GM12878 (cell line): ENCODE data around the gene OVOL3. TPM values are rescaled to one million over a fixed set of nuclear protein-coding genes. Genes with fewer than 3 reads are reported as not detected.

ENCODE experiments used
- ATAC-seq: fragments of 200-7000 bp; cut with Tn5 transposase; 3 replicates; pipeline ENCODE4 v1.9.1; 2020; ENCODE audit warnings: mild to moderate bottlenecking, moderate library complexity
- BruUV-seq: library from RNA; stranded (reverse); fragments of 400-500 nt; replicated peaks from 2 replicates; lab custom pipeline; 2021; lab: Mats Ljungman, UMichigan
- CTCF ChIA-PET: fragments of 300-600 bp; sonication (Branson Sonifier 250); formaldehyde crosslinking; extraction: SDS; loops from one replicate; lab custom pipeline; 2021; ENCODE audit warnings: inconsistent platforms; lab: Yijun Ruan, JAX
- POLR2A ChIA-PET: fragments of 350-600 bp; formaldehyde crosslinking; extraction: SDS; loops from one replicate; lab custom pipeline; 2021; ENCODE audit warnings: inconsistent platforms; lab: Charles Lee
- RAD21 ChIA-PET: fragments of 300-600 bp; sonication (Branson Sonifier 250); formaldehyde crosslinking; loops from one replicate; lab custom pipeline; 2023; ENCODE audit warnings: antibody characterized with exemption; ENCODE audit not compliant: unreplicated experiment; lab: Charles Lee
- SMC1A ChIA-PET: fragments of 300-600 bp; sonication (Branson Sonifier 250); formaldehyde crosslinking; loops from one replicate; lab custom pipeline; 2023; ENCODE audit not compliant: unreplicated experiment, uncharacterized antibody; lab: Charles Lee
- DNase-seq: peaks from one replicate; pipeline ENCODE4 v3.0.0-alpha.2; 2011; ENCODE audit warnings: low read depth, low spot score
- FAIRE-seq: peaks from 3 replicates; lab custom pipeline; 2011; peaks lifted over from hg19 to GRCh38; lab: Jason Lieb, UNC
- H2AFZ ChIP-seq: 2 replicates; pipeline ENCODE4 v1.6.0; 2011; ENCODE audit warnings: low read depth, low read length, control low read depth; ENCODE audit not compliant: control insufficient read depth
- H3K27ac ChIP-seq: 2 replicates; pipeline ENCODE4 v1.5.1; 2011; ENCODE audit warnings: control low read depth; ENCODE audit not compliant: control insufficient read depth, insufficient read depth
- H3K27me3 ChIP-seq, 2 experiments: replicated peaks in 1 of 2; 2 replicates each; pipeline versions ENCODE4 v1.6.0 to v1.6.1; 2011; ENCODE audit warnings: low read length in 1 of 2; ENCODE audit not compliant: control insufficient read depth in 2 of 2, insufficient read depth in 2 of 2
- H3K36me3 ChIP-seq, 2 experiments: 2 replicates each; pipeline ENCODE4 v1.5.1; 2011; ENCODE audit warnings: low read length in 1 of 2; ENCODE audit not compliant: control insufficient read depth in 2 of 2, insufficient read depth in 2 of 2
- H3K4me1 ChIP-seq: 2 replicates; pipeline ENCODE4 v1.6.1; 2011; ENCODE audit warnings: mild to moderate bottlenecking, low read length, moderate library complexity, mixed read lengths; ENCODE audit not compliant: control insufficient read depth, insufficient read depth
- H3K4me2 ChIP-seq: 2 replicates; pipeline ENCODE4 v1.6.0; 2011; ENCODE audit warnings: control low read depth; ENCODE audit not compliant: control insufficient read depth, insufficient read depth
- H3K4me3 ChIP-seq: fragments of 200-600 bp; sonication (generic); 2 replicates; pipeline ENCODE4 v1.5.1; 2016
- H3K79me2 ChIP-seq: 2 replicates; pipeline ENCODE4 v1.6.0; 2011; ENCODE audit warnings: low read length; ENCODE audit not compliant: control insufficient read depth, insufficient read depth
- H3K9ac ChIP-seq: 2 replicates; pipeline ENCODE4 v1.8.0; 2011; ENCODE audit warnings: low read length, control low read depth, mixed read lengths; ENCODE audit not compliant: control insufficient read depth, insufficient read depth
- H3K9me3 ChIP-seq: replicated peaks from 3 replicates; pipeline ENCODE4 v1.5.1; 2011; ENCODE audit warnings: mild to moderate bottlenecking, low read length; ENCODE audit not compliant: control insufficient read depth, insufficient read depth
- H4K20me1 ChIP-seq: 2 replicates; pipeline ENCODE4 v1.6.0; 2011; ENCODE audit not compliant: control insufficient read depth, insufficient read depth
- POLR2A ChIP-seq: IDR thresholded peaks from 2 replicates; pipeline ENCODE4 v1.6.1; 2011; ENCODE audit warnings: low read depth, mild to moderate bottlenecking, low read length
- TCF12 ChIP-seq: IDR thresholded peaks from 2 replicates; pipeline ENCODE4 v1.6.1; 2011; ENCODE audit warnings: low read depth, mild to moderate bottlenecking, low read length
- ZNF592 ChIP-seq: fragments of 450-650 bp; IDR thresholded peaks from 2 replicates; pipeline ENCODE4 v1.6.1; 2017; ENCODE audit warnings: mild to moderate bottlenecking, moderate library complexity
- WGBS: methylation state at CpG from one replicate; pipeline ENCODE4 v1.1.6; 2016; ENCODE audit warnings: low lambda C conversion rate; ENCODE audit not compliant: insufficient replicate concordance, insufficient coverage; ENCODE audit errors: missing lambda C conversion rate; 5-methylcytosine and 5-hydroxymethylcytosine counted together
- in situ Hi-C: fragments of 300-500 bp; cut with MboI; formaldehyde crosslinking; loops from 9 replicates; pipeline ENCODE4 v1.14.3; 2018; ENCODE audit warnings: mixed read lengths
- intact Hi-C: fragments of 100-400 bp; cut with micrococcal nuclease; formaldehyde crosslinking; loops from one replicate; pipeline ENCODE4 v1.14.2; 2022; ENCODE audit not compliant: unreplicated experiment
- polyA plus RNA-seq, 11 experiments: library from polyadenylated mRNA; depleted of rRNA in 4 of 11; unstranded in 6 of 11; stranded (reverse) in 5 of 11; fragments of >200 nt; fragmentation: Nextera tagmentation in 4 of 11; fragmentation: Illumina TruSeq in 1 of 11; extraction: Ambion mirVana in 4 of 11; extraction: Trizol in 1 of 11; gene quantifications; 1 replicate in 1 of 11; 2 replicates in 10 of 11; pipeline versions ENCODE4 v1.2.1 to v1.2.3, GENCODE V29; 2011 to 2016; ENCODE audit warnings: inconsistent platforms in 2 of 11, missing spikeins in 2 of 11, low read depth in 1 of 11
- total RNA-seq, 4 experiments: library from RNA; depleted of rRNA in 3 of 4; stranded (reverse); fragments of >200 nt in 3 of 4; fragmentation: Illumina TruSeq in 1 of 4; extraction: Trizol in 1 of 4; gene quantifications; 2 replicates each; pipeline versions ENCODE4 v1.2.1 to v1.2.3, GENCODE V29; 2013 to 2021

Gene OVOL3
- total and polyA plus RNA-seq, 10 of the 15 experiments (the other 5 are each of a cell fraction or from before 2014, with no cell fraction given): 0.43 TPM; not detected in 9

GRCh38 chr19:36140304-36141038, 29.5 kb downstream of the OVOL3 start:
- ChIA-PET CTCF (interaction anchor here (1.1 to 6.3 kb wide), 2 partner anchors 12 to 78 kb away, joined by 3 to 37 read pairs; no protein-coding TSS in a partner anchor), SMC1A (no interaction called here), POLR2A (interaction anchor here (0.5 to 2.0 kb wide), 8 partner anchors 12 to 1143 kb away, joined by 3 to 12 read pairs (median 4); partner anchors contain the start of genes POLR2I and TBCB), RAD21 (interaction anchor here (2.0 kb wide), 1 partner anchor 12 kb away, joined by 9 read pairs; no protein-coding TSS in a partner anchor)
- ATAC-seq: peak; percentile 51
- H3K4me2 ChIP-seq: peak overlapping the region; percentile 82
- H3K9ac ChIP-seq: peak overlapping the region; percentile 97
- H3K79me2 ChIP-seq: peaks cover 16% of the 10 kb centered on the region
- H3K27me3 ChIP-seq: no peaks in the 10 kb centered on the region
- intact Hi-C loops (no loop called here), in situ Hi-C loops (no loop called here)
- DNase-seq: no peak
- H3K4me3 ChIP-seq: peak overlapping the region; percentile 96
- peak; percentile 80 for TF ChIP-seq POLR2A
- 0 out of 2 replicates have a peak, but pooled peaks have one; percentile 17 for TF ChIP-seq TCF12
- TF ChIP-seq ZNF592: no peak
- H2AFZ ChIP-seq: peak overlapping the region; percentile 68
- FAIRE-seq: no peak
- H3K36me3 ChIP-seq: peaks cover 4 to 7% of the 10 kb centered on the region in 2 experiments; a peak in 3 of 4 replicates
- peak overlapping the region; percentile 98 for H3K27ac ChIP-seq
- peaks cover 6% of the 10 kb centered on the region for H4K20me1 ChIP-seq
- BruUV-seq: TSS peak; percentile 79
- no peaks in the 10 kb centered on the region for H3K9me3 ChIP-seq
- WGBS: under 1% methylated on average over 29 of the region's 31 CpGs
- H3K4me1 ChIP-seq: peaks cover 10% of the 10 kb centered on the region; the same call in 1 of the 2 replicates
